H9 (cell line): Measurements from ENCODE around the gene SPATS1. TPM values are rescaled to one million over a fixed set of nuclear protein-coding genes. Genes with fewer than 3 reads are reported as not detected.

Experiments used
- DNase-seq: peaks from one replicate; pipeline ENCODE4 v3.0.0-alpha.2; 2017
- H2AFZ ChIP-seq: one replicate; pipeline ENCODE4 v1.6.1; 2013; ENCODE audit warnings: mild to moderate bottlenecking, low read length, control low read depth, moderate library complexity
- H2AK5ac ChIP-seq: 2 replicates; pipeline ENCODE4 v1.6.1; 2013; ENCODE audit warnings: low read length, control low read depth, mixed read lengths; ENCODE audit not compliant: insufficient read length
- H2BK120ac ChIP-seq: one replicate; pipeline ENCODE4 v1.6.1; 2013; ENCODE audit warnings: low read depth, mild to moderate bottlenecking, low read length, control low read depth, inconsistent platforms; ENCODE audit not compliant: poor library complexity, severe bottlenecking
- H2BK12ac ChIP-seq: 2 replicates; pipeline ENCODE4 v1.6.1; 2013; ENCODE audit warnings: low read length, control low read depth, mixed read lengths, low read depth; ENCODE audit not compliant: insufficient read length
- H2BK15ac ChIP-seq: 2 replicates; pipeline ENCODE4 v1.6.1; 2013; ENCODE audit warnings: low read depth, low read length, control low read depth
- H2BK20ac ChIP-seq: one replicate; pipeline ENCODE4 v1.6.1; 2013; ENCODE audit warnings: low read depth, mild to moderate bottlenecking, low read length, control low read depth, inconsistent platforms; ENCODE audit not compliant: poor library complexity, severe bottlenecking
- H2BK5ac ChIP-seq: 2 replicates; pipeline ENCODE4 v1.6.1; 2013; ENCODE audit warnings: low read length, control low read depth, mixed read lengths; ENCODE audit not compliant: insufficient read length
- H3K14ac ChIP-seq: 2 replicates; pipeline ENCODE4 v1.6.1; 2013; ENCODE audit warnings: low read length, control low read depth; ENCODE audit not compliant: insufficient read depth
- H3K18ac ChIP-seq: 2 replicates; pipeline ENCODE4 v1.6.1; 2013; ENCODE audit warnings: low read depth, mild to moderate bottlenecking, mixed read lengths, low read length, control low read depth; ENCODE audit not compliant: insufficient read length
- H3K23ac ChIP-seq: 2 replicates; pipeline ENCODE4 v1.6.1; 2013; ENCODE audit warnings: low read length, control low read depth, mixed read lengths, low read depth; ENCODE audit not compliant: insufficient read length
- H3K23me2 ChIP-seq: 2 replicates; pipeline ENCODE4 v1.6.1; 2013; ENCODE audit warnings: low read depth, mild to moderate bottlenecking, mixed read lengths, low read length, control low read depth; ENCODE audit not compliant: insufficient read length, poor library complexity, severe bottlenecking
- H3K27ac ChIP-seq: 2 replicates; pipeline ENCODE4 v1.5.1; 2013; ENCODE audit warnings: low read length, control low read depth, mixed read lengths, low read depth; ENCODE audit not compliant: insufficient read length
- H3K27me3 ChIP-seq: 2 replicates; pipeline ENCODE4 v1.6.1; 2013; ENCODE audit warnings: low read length, control low read depth, inconsistent platforms; ENCODE audit not compliant: insufficient read depth
- H3K4ac ChIP-seq: 2 replicates; pipeline ENCODE4 v1.6.1; 2013; ENCODE audit warnings: low read depth, mild to moderate bottlenecking, control low read depth, inconsistent platforms, low read length, moderate library complexity
- H3K4me1 ChIP-seq: 2 replicates; pipeline ENCODE4 v1.6.1; 2013; ENCODE audit warnings: low read length, control low read depth, inconsistent platforms; ENCODE audit not compliant: insufficient read depth
- H3K4me2 ChIP-seq: 2 replicates; pipeline ENCODE4 v1.6.1; 2013; ENCODE audit warnings: low read length, control low read depth, mixed read lengths; ENCODE audit not compliant: insufficient read length, insufficient read depth
- H3K56ac ChIP-seq: 2 replicates; pipeline ENCODE4 v1.6.1; 2013; ENCODE audit warnings: low read depth, mild to moderate bottlenecking, mixed read lengths, low read length, control low read depth; ENCODE audit not compliant: insufficient read length
- H3K79me1 ChIP-seq: 2 replicates; pipeline ENCODE4 v1.6.1; 2013; ENCODE audit warnings: low read depth, mild to moderate bottlenecking, moderate library complexity, low read length, control low read depth, inconsistent platforms; ENCODE audit not compliant: insufficient read depth, poor library complexity, severe bottlenecking
- H3K79me2 ChIP-seq: 2 replicates; pipeline ENCODE4 v1.6.1; 2013; ENCODE audit warnings: low read length, control low read depth, inconsistent platforms; ENCODE audit not compliant: insufficient read depth
- H3K9ac ChIP-seq: 2 replicates; pipeline ENCODE4 v1.6.1; 2013; ENCODE audit warnings: low read length, control low read depth, mixed read lengths; ENCODE audit not compliant: insufficient read length; ENCODE audit errors: extremely low read depth
- H3K9me3 ChIP-seq: one replicate; pipeline ENCODE4 v1.6.1; 2013; ENCODE audit warnings: low read depth, low read length, inconsistent platforms; ENCODE audit not compliant: control insufficient read depth
- H3T11ph ChIP-seq: one replicate; pipeline ENCODE4 v1.6.1; 2013; ENCODE audit warnings: mild to moderate bottlenecking, low read length, control low read depth, inconsistent platforms
- H4K20me1 ChIP-seq: one replicate; pipeline ENCODE4 v1.6.1; 2013; ENCODE audit not compliant: control insufficient read depth, insufficient read length, insufficient read depth
- H4K5ac ChIP-seq: 2 replicates; pipeline ENCODE4 v1.6.1; 2013; ENCODE audit warnings: low read depth, mild to moderate bottlenecking, mixed read lengths, low read length, control low read depth; ENCODE audit not compliant: insufficient read length
- H4K8ac ChIP-seq: replicated peaks from 2 replicates; pipeline ENCODE4 v1.6.1; 2013; ENCODE audit warnings: low read length, control low read depth, mixed read lengths, low read depth; ENCODE audit not compliant: insufficient read length
- H4K91ac ChIP-seq: 2 replicates; pipeline ENCODE4 v1.6.1; 2013; ENCODE audit warnings: low read depth, mild to moderate bottlenecking, moderate library complexity, mixed read lengths, low read length, control low read depth; ENCODE audit not compliant: insufficient read length
- H3K27ac Mint-ChIP-seq, 3 experiments: 2 replicates in 2 of 3; 3 replicates in 1 of 3; pipeline ENCODE4 v1.8.0; 2020 to 2021; ENCODE audit warnings: mixed read lengths in 3 of 3, mild to moderate bottlenecking in 1 of 3, moderate library complexity in 1 of 3
- H3K27me3 Mint-ChIP-seq: 2 replicates; pipeline ENCODE4 v1.8.0; 2021; ENCODE audit warnings: low read depth, mild to moderate bottlenecking, moderate library complexity, mixed read lengths
- H3K36me3 Mint-ChIP-seq, 3 experiments: 2 replicates in 2 of 3; 3 replicates in 1 of 3; pipeline ENCODE4 v1.8.0; 2020 to 2021; ENCODE audit warnings: low read depth in 3 of 3, mixed read lengths in 3 of 3; ENCODE audit not compliant: insufficient read depth in 1 of 3
- H3K4me1 Mint-ChIP-seq, 2 experiments: 2 replicates each; pipeline ENCODE4 v1.8.0; 2020; ENCODE audit warnings: mixed read lengths in 2 of 2
- H3K4me3 Mint-ChIP-seq, 2 experiments: 2 replicates in 1 of 2; 3 replicates in 1 of 2; pipeline ENCODE4 v1.8.0; 2020 to 2021; ENCODE audit warnings: mild to moderate bottlenecking in 2 of 2, mixed read lengths in 2 of 2, moderate library complexity in 1 of 2
- H3K9me3 Mint-ChIP-seq, 2 experiments: 2 replicates in 1 of 2; 3 replicates in 1 of 2; pipeline ENCODE4 v1.8.0; 2020; ENCODE audit warnings: mild to moderate bottlenecking in 2 of 2, mixed read lengths in 2 of 2, moderate library complexity in 1 of 2
- CTCF ChIP-seq: fragments of 200-600 bp; sonication (generic); conservative IDR thresholded peaks from 3 replicates; pipeline ENCODE4 v1.8.0; 2021; ENCODE audit warnings: antibody characterized with exemption, mild to moderate bottlenecking
- WGBS: extraction: QIAGEN DNeasy Blood & Tissue Kit; methylation state at CpG from one replicate; pipeline ENCODE4 v1.1.7; 2013; ENCODE audit warnings: missing lambda C conversion rate, low lambda C conversion rate, mixed read lengths; ENCODE audit not compliant: insufficient read length; ENCODE audit errors: extremely low coverage; 5-methylcytosine and 5-hydroxymethylcytosine counted together
- total RNA-seq: library from RNA; stranded (reverse); gene quantifications from 2 replicates; pipeline ENCODE4 v1.2.1, GENCODE V29; 2021

Gene SPATS1
- total RNA-seq, 1 experiment from 2014 or later = not detected

- no CpG with 5 or more reads among the region's 4 CpGs for WGBS
- Histone ChIP-seq H3K4ac (no peak overlapping the region), H4K8ac (no peak overlapping the region), H3K4me2 (no peak overlapping the region), H3K14ac (no peak overlapping the region), H3K27ac (no peak overlapping the region), H3K9me3 (no peaks in the 10 kb centered on the region), H2AFZ (no peak overlapping the region), H3K4me1 (0 out of 2 replicates have a peak, but pooled peaks cover 4% of the 10 kb centered on the region), H2BK12ac (no peak overlapping the region), H3K23me2 (no peaks in the 10 kb centered on the region), H2BK15ac (no peak overlapping the region), H4K20me1 (no peaks in the 10 kb centered on the region), H3T11ph (no peak overlapping the region), H4K5ac (no peak overlapping the region), H3K23ac (no peak overlapping the region), H2AK5ac (no peak overlapping the region), H3K56ac (no peak overlapping the region), H3K79me1 (no peaks in the 10 kb centered on the region), H2BK120ac (no peak overlapping the region), H3K27me3 (no peaks in the 10 kb centered on the region), H3K9ac (no peak overlapping the region), H2BK5ac (no peak overlapping the region), H4K91ac (no peak overlapping the region), H3K18ac (no peak overlapping the region), H3K79me2 (no peaks in the 10 kb centered on the region), H2BK20ac (no peak overlapping the region)
- no peak for DNase-seq
- no peak for TF ChIP-seq CTCF
- H3K27me3 Mint-ChIP-seq = peaks cover 5% of the 10 kb centered on the region; the same call in 1 of the 2 replicates
- H3K4me1 Mint-ChIP-seq = peaks cover 11 to 12% of the 10 kb centered on the region in 2 experiments
- H3K9me3 Mint-ChIP-seq = no peaks in the 10 kb centered on the region
- H3K27ac Mint-ChIP-seq = no peak overlapping the region; a peak in 1 of 7 replicates
- no peaks in the 10 kb centered on the region for H3K36me3 Mint-ChIP-seq
- no peak overlapping the region for H3K4me3 Mint-ChIP-seq
These were observed 9.8 kb downstream of the SPATS1 start for GRCh38 chr6:44352259-44352658.
